H1 (cell line): ENCODE measurements around the gene TOMT. TPM values are rescaled to one million over a fixed set of nuclear protein-coding genes. Genes with fewer than 3 reads are reported as not detected.

Source experiments
- CTCF ChIA-PET: fragments of 300-600 bp; sonication (Branson Sonifier 250); formaldehyde crosslinking; loops from one replicate; lab custom pipeline; 2021; ENCODE audit not compliant: partially characterized antibody; lab: Charles Lee
- POLR2A ChIA-PET: fragments of 300-600 bp; sonication (Branson Sonifier 250); formaldehyde crosslinking; loops from one replicate; lab custom pipeline; 2021; ENCODE audit warnings: inconsistent platforms; ENCODE audit not compliant: partially characterized antibody; lab: Charles Lee
- DNase-seq, 2 experiments: peaks; one replicate each; pipeline versions ENCODE4 v3.0.0 to v3.0.0-alpha.2; 2010 to 2022; ENCODE audit warnings: low spot score in 2 of 2, low read depth in 1 of 2, mixed read lengths in 1 of 2
- FAIRE-seq: peaks from 2 replicates; lab custom pipeline; 2011; peaks lifted over from hg19 to GRCh38; lab: Jason Lieb, UNC
- H2AFZ ChIP-seq: 2 replicates; pipeline ENCODE4 v1.8.1; 2012; ENCODE audit warnings: low read length, inconsistent platforms
- H2AK5ac ChIP-seq: 2 replicates; pipeline ENCODE4 v1.6.1; 2013; ENCODE audit warnings: low read depth, low read length
- H2BK120ac ChIP-seq: replicated peaks from 2 replicates; pipeline ENCODE3; 2013; ENCODE audit warnings: low read depth, low read length, inconsistent platforms
- H2BK12ac ChIP-seq: 2 replicates; pipeline ENCODE4 v1.6.1; 2013; ENCODE audit warnings: low read depth, low read length
- H2BK15ac ChIP-seq: 2 replicates; pipeline ENCODE4 v1.6.1; 2013; ENCODE audit warnings: low read length
- H2BK20ac ChIP-seq: 2 replicates; pipeline ENCODE4 v1.6.1; 2013; ENCODE audit warnings: low read length
- H2BK5ac ChIP-seq: 2 replicates; pipeline ENCODE4 v1.6.1; 2013; ENCODE audit warnings: low read depth, low read length
- H3K14ac ChIP-seq: 2 replicates; pipeline ENCODE4 v1.6.1; 2013; ENCODE audit warnings: inconsistent platforms; ENCODE audit not compliant: insufficient read length
- H3K18ac ChIP-seq: 2 replicates; pipeline ENCODE4 v1.6.1; 2013; ENCODE audit warnings: low read length; ENCODE audit errors: extremely low read depth
- H3K23ac ChIP-seq: 2 replicates; pipeline ENCODE4 v1.6.1; 2013; ENCODE audit warnings: inconsistent platforms; ENCODE audit not compliant: insufficient read length
- H3K23me2 ChIP-seq: 2 replicates; pipeline ENCODE4 v1.6.1; 2013; ENCODE audit warnings: low read depth, low read length
- H3K27ac ChIP-seq: 2 replicates; pipeline ENCODE4 v1.6.1; 2011; ENCODE audit warnings: low read depth, low read length, inconsistent platforms
- H3K27me3 ChIP-seq, 4 experiments: replicated peaks in 1 of 4; 1 replicate in 1 of 4; 2 replicates in 3 of 4; pipeline versions ENCODE4 v1.6.1 to v1.8.1; 2011 to 2013; ENCODE audit warnings: low read length in 3 of 4, mild to moderate bottlenecking in 3 of 4, inconsistent platforms in 2 of 4, mixed read lengths in 2 of 4, moderate library complexity in 1 of 4; ENCODE audit not compliant: control insufficient read depth in 3 of 4, insufficient read depth in 3 of 4; ENCODE audit errors: extremely low read depth in 1 of 4
- H3K36me3 ChIP-seq, 4 experiments: 2 replicates each; pipeline versions ENCODE4 v1.6.1 to v1.8.1; 2011 to 2013; ENCODE audit warnings: mild to moderate bottlenecking in 4 of 4, low read length in 3 of 4, moderate library complexity in 2 of 4, control low read depth in 1 of 4, inconsistent platforms in 1 of 4; ENCODE audit not compliant: insufficient read depth in 4 of 4, control insufficient read depth in 2 of 4
- H3K4ac ChIP-seq: replicated peaks from 2 replicates; pipeline ENCODE3; 2013; ENCODE audit warnings: low read length, low read depth, mixed read lengths, inconsistent platforms; ENCODE audit not compliant: insufficient read length
- H3K4me1 ChIP-seq, 4 experiments: replicated peaks in 1 of 4; 1 replicate in 1 of 4; 2 replicates in 3 of 4; pipeline versions ENCODE4 v1.6.1 to v1.8.1; 2011 to 2013; ENCODE audit warnings: low read length in 3 of 4, inconsistent platforms in 2 of 4, mixed read lengths in 1 of 4; ENCODE audit not compliant: insufficient read depth in 4 of 4, control insufficient read depth in 3 of 4
- H3K4me2 ChIP-seq, 2 experiments: 2 replicates each; pipeline versions ENCODE4 v1.6.1 to v1.8.1; 2011 to 2013; ENCODE audit warnings: low read depth in 2 of 2, low read length in 2 of 2, control low read depth in 1 of 2, inconsistent platforms in 1 of 2, mild to moderate bottlenecking in 1 of 2; ENCODE audit not compliant: insufficient read depth in 1 of 2
- H3K4me3 ChIP-seq, 4 experiments: fragments of 200-600, 300-600 bp in 1 of 4; sonication (generic), shearing (Covaris generic), sonication (Bioruptor Twin) in 1 of 4; 2 replicates each; pipeline versions ENCODE4 v1.5.1 to v1.8.1; 2011 to 2016; ENCODE audit warnings: low read length in 4 of 4, low read depth in 3 of 4, control low read depth in 2 of 4, inconsistent platforms in 2 of 4, mild to moderate bottlenecking in 2 of 4, mixed read lengths in 1 of 4, moderate library complexity in 1 of 4; ENCODE audit not compliant: insufficient read depth in 2 of 4; ENCODE audit errors: extremely low read depth in 1 of 4
- H3K56ac ChIP-seq: replicated peaks from 2 replicates; pipeline ENCODE3; 2013; ENCODE audit warnings: low read depth, mild to moderate bottlenecking, mixed read lengths, low read length, inconsistent platforms; ENCODE audit not compliant: insufficient read length
- H3K79me1 ChIP-seq: 2 replicates; pipeline ENCODE4 v1.6.1; 2013; ENCODE audit warnings: low read depth, low read length, control low read depth
- H3K79me2 ChIP-seq, 2 experiments: 2 replicates each; pipeline versions ENCODE4 v1.6.1 to v1.8.1; 2012 to 2013; ENCODE audit warnings: low read length in 2 of 2, mild to moderate bottlenecking in 2 of 2, inconsistent platforms in 1 of 2; ENCODE audit not compliant: insufficient read depth in 2 of 2, control insufficient read depth in 1 of 2
- H3K9ac ChIP-seq, 4 experiments: replicated peaks in 1 of 4; 1 replicate in 1 of 4; 2 replicates in 3 of 4; pipeline versions ENCODE4 v1.6.1 to v1.8.1; 2011 to 2013; ENCODE audit warnings: low read depth in 3 of 4, low read length in 3 of 4, control low read depth in 2 of 4, mild to moderate bottlenecking in 2 of 4, moderate library complexity in 2 of 4, inconsistent platforms in 1 of 4; ENCODE audit errors: extremely low read depth in 1 of 4
- H3K9me3 ChIP-seq, 2 experiments: 2 replicates each; pipeline versions ENCODE4 v1.6.1 to v1.8.1; 2012 to 2013; ENCODE audit warnings: mild to moderate bottlenecking in 2 of 2, moderate library complexity in 2 of 2, control low read depth in 1 of 2, inconsistent platforms in 1 of 2, low read depth in 1 of 2, low read length in 1 of 2, mixed read lengths in 1 of 2; ENCODE audit not compliant: insufficient read depth in 2 of 2
- H4K20me1 ChIP-seq, 2 experiments: replicated peaks in 1 of 2; 2 replicates each; pipeline versions ENCODE3 to v1.8.1; 2011 to 2013; ENCODE audit warnings: inconsistent platforms in 2 of 2, low read length in 2 of 2, mild to moderate bottlenecking in 1 of 2; ENCODE audit not compliant: insufficient read depth in 2 of 2, control insufficient read depth in 1 of 2
- H4K5ac ChIP-seq: 2 replicates; pipeline ENCODE4 v1.6.1; 2013; ENCODE audit warnings: low read length, low read depth, mixed read lengths, inconsistent platforms; ENCODE audit not compliant: insufficient read length
- H4K8ac ChIP-seq: 2 replicates; pipeline ENCODE4 v1.8.0; 2013; ENCODE audit warnings: mild to moderate bottlenecking, moderate library complexity, low read length, inconsistent platforms; ENCODE audit not compliant: insufficient read depth; ENCODE audit errors: extremely low read depth
- H4K91ac ChIP-seq: replicated peaks from 2 replicates; pipeline ENCODE3; 2013; ENCODE audit warnings: low read length, mixed read lengths, inconsistent platforms; ENCODE audit not compliant: insufficient read length
- TCF12 ChIP-seq: IDR thresholded peaks from 2 replicates; pipeline ENCODE4 v1.6.1; 2011; ENCODE audit warnings: low read depth, mild to moderate bottlenecking, low read length
- WGBS, 2 experiments: shearing (Covaris generic) in 1 of 2; methylation state at CpG; one replicate each; pipeline versions ENCODE4 v1.1.6 to v1.1.7; 2013 to 2015; ENCODE audit warnings: low lambda C conversion rate in 2 of 2, mixed read lengths in 2 of 2, inconsistent platforms in 1 of 2, low coverage in 1 of 2, missing lambda C conversion rate in 1 of 2; ENCODE audit not compliant: insufficient replicate concordance in 2 of 2, insufficient coverage in 1 of 2, insufficient read length in 1 of 2; ENCODE audit errors: extremely low coverage in 1 of 2, missing lambda C conversion rate in 1 of 2; 5-methylcytosine and 5-hydroxymethylcytosine counted together
- polyA plus RNA-seq, 7 experiments: library from polyadenylated mRNA; depleted of rRNA in 3 of 7; stranded (reverse) in 5 of 7; unstranded in 2 of 7; fragments of >200 nt in 5 of 7; fragments of 200-250 nt in 2 of 7; gene quantifications; 1 replicate in 5 of 7; 2 replicates in 1 of 7; 4 replicates in 1 of 7; pipeline versions ENCODE4 v1.2.1 to v1.2.3, GENCODE V29; 2011 to 2013; ENCODE audit warnings: missing spikeins in 2 of 7, mixed read lengths in 2 of 7
- total RNA-seq: library from RNA; stranded (reverse); fragmentation: NEBNext Ultra II Directional; extraction: Animal tissue kit (Norgen Biotek cat#: 25700); gene quantifications from 2 replicates; pipeline ENCODE4 v1.2.1, GENCODE V29; 2021

TOMT gene
- total and polyA plus RNA-seq, 2 of the 8 experiments (the other 6 are each of a cell fraction or from before 2014, with no cell fraction given) = 0.11 TPM; not detected in 1

- Histone ChIP-seq H3K79me2 (no peaks in the 10 kb centered on the region), H3K18ac (no peak overlapping the region), H3K23me2 (no peaks in the 10 kb centered on the region), H2BK120ac (no peak overlapping the region), H2BK5ac (no peak overlapping the region), H2BK20ac (no peak overlapping the region), H3K27ac (no peak overlapping the region), H2BK15ac (no peak overlapping the region), H2BK12ac (no peak overlapping the region), H3K9me3 (no peaks in the 10 kb centered on the region), H4K8ac (peak overlapping the region; percentile 14; the same call in 1 of the 2 replicates), H4K91ac (no peak overlapping the region), H3K4me1 (no peaks in the 10 kb centered on the region), H3K4ac (no peak overlapping the region), H2AFZ (no peak overlapping the region), H3K36me3 (no peaks in the 10 kb centered on the region), H3K4me3 (no peak overlapping the region), H4K5ac (no peak overlapping the region), H3K56ac (no peak overlapping the region), H3K9ac (no peak overlapping the region), H3K27me3 (no peaks in the 10 kb centered on the region; a peak in 2 of 7 replicates), H3K23ac (no peak overlapping the region), H3K14ac (no peak overlapping the region), H3K79me1 (no peaks in the 10 kb centered on the region), H4K20me1 (no peaks in the 10 kb centered on the region), H3K4me2 (no peak overlapping the region), H2AK5ac (no peak overlapping the region)
- DNase-seq (no peak), FAIRE-seq (no peak)
- ChIA-PET POLR2A (no interaction called here), CTCF (interaction anchor here (0.6 to 3.5 kb wide), 4 partner anchors 8 to 168 kb away, joined by 3 to 13 read pairs (median 8); no protein-coding TSS in a partner anchor)
- no peak for TF ChIP-seq TCF12
- WGBS, 2 experiments = 87% methylated on average over 13 of the region's 14 CpGs; no CpG with 5 or more reads in 1 of the 2 experiments
Measured at GRCh38 chr11:72135891-72136683, 30.4 kb downstream of the TOMT start.
